K562 (cell line): ENCODE results near the gene B4GALT4.

Experiments used
- CBFB ChIP-seq: sonication (generic); formaldehyde crosslinking; IDR thresholded peaks from 2 replicates; pipeline ENCODE4 v1.4.0; 2020; ENCODE audit warnings: mild to moderate bottlenecking, missing genetic modification reagents
- CREBBP ChIP-seq: IDR thresholded peaks from one replicate; pipeline ENCODE4 v1.6.1; 2012; ENCODE audit warnings: low read depth, mild to moderate bottlenecking, control low read depth, inconsistent platforms, low read length
- CTCF ChIP-seq, 3 experiments: IDR thresholded peaks in 2 of 3; conservative IDR thresholded peaks in 1 of 3; 2 replicates each; pipeline ENCODE4 v1.5.1; 2011 to 2012; ENCODE audit warnings: low read length in 3 of 3, mild to moderate bottlenecking in 3 of 3, control low read depth in 2 of 3, improper control_type of control experiment in 1 of 3, inconsistent platforms in 1 of 3, low read depth in 1 of 3, mixed read lengths in 1 of 3, moderate library complexity in 1 of 3; ENCODE audit not compliant: insufficient read depth in 2 of 3
- KLF16 ChIP-seq: IDR thresholded peaks from 2 replicates; pipeline ENCODE4 v1.6.1; 2016; ENCODE audit warnings: antibody characterized with exemption
- SPI1 ChIP-seq: IDR thresholded peaks from 2 replicates; pipeline ENCODE4 v1.6.1; 2011; ENCODE audit warnings: low read depth, low read length, control low read depth, borderline replicate concordance

GRCh38 chr3:119288669-119289403 lies 48.2 kb upstream of the B4GALT4 start:
- TF ChIP-seq CREBBP: no peak
- TF ChIP-seq KLF16: no peak
- no peak for TF ChIP-seq CBFB (CRISPR knock-in tag)
- TF ChIP-seq CTCF (IDR thresholded peaks at IDR 0.05 in 2 of 3, conservative IDR thresholded peaks at IDR 0.05 in 1 of 3; ENCODE audit: insufficient read depth in 2 of 3, low read depth in 1 of 3, low read length in 3 of 3): no peak
- no peak for TF ChIP-seq SPI1
